Hepatocyte (in vitro differentiated cells): ENCODE data around the gene BIVM.

Source experiments
- EZH2 ChIP-seq: fragments of 200-600 bp; sonication (generic); IDR thresholded peaks from 2 replicates; pipeline ENCODE4 v1.6.1; 2016; ENCODE audit warnings: antibody characterized with exemption, mild to moderate bottlenecking, borderline replicate concordance
- EZH2phosphoT487 ChIP-seq: fragments of 200-600 bp; sonication (generic); IDR thresholded peaks from one replicate; pipeline ENCODE4 v1.6.1; 2018; ENCODE audit warnings: antibody characterized with exemption, mild to moderate bottlenecking, low read depth, moderate library complexity; ENCODE audit not compliant: unreplicated experiment, severe bottlenecking
- TF ChIP-seq, protein P1 (sequence below): fragments of 200-600 bp; sonication (generic); IDR thresholded peaks from 2 replicates; pipeline ENCODE4 v1.5.1; 2016; ENCODE audit warnings: antibody characterized with exemption, mild to moderate bottlenecking; ENCODE audit not compliant: poor library complexity

GRCh38 chr13:102784483-102784882, 14.4 kb upstream of the BIVM start:
- no peak for TF ChIP-seq EZH2phosphoT487
- TF ChIP-seq, protein P1, sequence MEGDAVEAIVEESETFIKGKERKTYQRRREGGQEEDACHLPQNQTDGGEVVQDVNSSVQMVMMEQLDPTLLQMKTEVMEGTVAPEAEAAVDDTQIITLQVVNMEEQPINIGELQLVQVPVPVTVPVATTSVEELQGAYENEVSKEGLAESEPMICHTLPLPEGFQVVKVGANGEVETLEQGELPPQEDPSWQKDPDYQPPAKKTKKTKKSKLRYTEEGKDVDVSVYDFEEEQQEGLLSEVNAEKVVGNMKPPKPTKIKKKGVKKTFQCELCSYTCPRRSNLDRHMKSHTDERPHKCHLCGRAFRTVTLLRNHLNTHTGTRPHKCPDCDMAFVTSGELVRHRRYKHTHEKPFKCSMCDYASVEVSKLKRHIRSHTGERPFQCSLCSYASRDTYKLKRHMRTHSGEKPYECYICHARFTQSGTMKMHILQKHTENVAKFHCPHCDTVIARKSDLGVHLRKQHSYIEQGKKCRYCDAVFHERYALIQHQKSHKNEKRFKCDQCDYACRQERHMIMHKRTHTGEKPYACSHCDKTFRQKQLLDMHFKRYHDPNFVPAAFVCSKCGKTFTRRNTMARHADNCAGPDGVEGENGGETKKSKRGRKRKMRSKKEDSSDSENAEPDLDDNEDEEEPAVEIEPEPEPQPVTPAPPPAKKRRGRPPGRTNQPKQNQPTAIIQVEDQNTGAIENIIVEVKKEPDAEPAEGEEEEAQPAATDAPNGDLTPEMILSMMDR, result no peak
- TF ChIP-seq EZH2, result no peak
